Stimulated activated CD8-positive, alpha-beta memory T cell treated with anti-CD3 and anti-CD28 coated beads, Interleukin-12 subunit alpha, Interleukin-12 subunit beta, amount 100 ng/mL, for 1 hour (primary cell): ENCODE measurements around the gene UBQLN1.

ENCODE experiments used
- DNase-seq: peaks from one replicate; pipeline ENCODE4 v3.0.0-alpha.2; 2020; ENCODE audit warnings: low read depth

The UBQLN1 gene

DNA sequence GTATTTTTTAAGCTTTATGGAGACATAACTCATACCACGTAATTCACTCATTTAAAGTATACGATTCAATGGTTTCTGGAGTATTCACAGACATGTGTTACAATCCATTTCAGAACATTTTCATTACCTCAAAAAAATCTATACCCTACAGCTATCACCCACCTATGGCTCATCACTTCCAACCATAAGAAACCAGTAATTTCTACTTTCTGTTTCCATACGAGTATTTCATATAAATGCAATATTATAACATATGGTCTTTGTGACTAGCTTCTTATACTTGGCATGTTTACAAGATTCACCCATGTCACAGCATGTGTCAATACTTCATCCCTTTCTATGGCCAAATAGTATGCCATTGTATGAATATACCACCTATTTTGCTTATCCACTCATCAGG is 18.8 kb downstream of the UBQLN1 start:
- DNase-seq = no peak

DNA sequence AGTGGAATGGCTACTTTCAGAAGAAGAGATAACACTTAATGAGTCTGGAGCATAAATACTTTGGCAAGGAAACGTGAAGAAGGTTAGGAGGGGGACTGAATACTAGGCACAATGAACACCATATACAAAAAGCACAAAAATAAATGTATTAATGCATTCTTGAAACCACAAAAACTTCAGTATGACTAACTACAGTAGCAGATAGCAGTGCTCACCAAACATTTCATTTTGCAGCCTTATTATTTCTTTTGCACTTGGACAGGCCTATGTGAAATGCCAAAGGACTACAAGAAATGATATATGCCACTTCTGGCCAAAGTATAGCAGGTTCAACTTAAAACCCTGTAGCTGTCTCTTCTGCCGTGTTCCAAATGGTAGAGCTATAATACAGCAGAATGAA is 26.3 kb downstream of the UBQLN1 start:
- DNase-seq = no peak

DNA sequence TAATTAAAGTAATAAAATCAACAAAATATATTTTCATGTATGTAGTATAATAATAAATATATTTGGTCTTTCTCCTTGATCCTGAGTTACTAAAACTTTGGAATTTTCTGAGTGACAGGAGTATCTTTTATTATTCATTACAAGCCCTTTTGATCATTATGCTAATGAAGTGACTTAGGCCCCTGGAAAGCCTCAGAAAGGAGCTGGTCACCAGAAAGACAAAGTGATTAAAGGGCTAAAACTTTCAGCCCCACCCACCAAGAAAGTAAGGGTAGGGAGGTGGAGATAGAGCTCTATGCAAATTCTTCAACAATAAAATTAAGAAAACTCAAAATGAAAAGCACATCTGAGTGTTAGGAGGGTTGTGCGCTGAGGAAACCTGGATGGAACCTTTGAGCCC is 27.5 kb downstream of the UBQLN1 start:
- DNase-seq = no peak

- no peak for DNase-seq
Observed at GRCh38 chr9:83677596-83677995, 30.2 kb downstream of the UBQLN1 start.

DNA sequence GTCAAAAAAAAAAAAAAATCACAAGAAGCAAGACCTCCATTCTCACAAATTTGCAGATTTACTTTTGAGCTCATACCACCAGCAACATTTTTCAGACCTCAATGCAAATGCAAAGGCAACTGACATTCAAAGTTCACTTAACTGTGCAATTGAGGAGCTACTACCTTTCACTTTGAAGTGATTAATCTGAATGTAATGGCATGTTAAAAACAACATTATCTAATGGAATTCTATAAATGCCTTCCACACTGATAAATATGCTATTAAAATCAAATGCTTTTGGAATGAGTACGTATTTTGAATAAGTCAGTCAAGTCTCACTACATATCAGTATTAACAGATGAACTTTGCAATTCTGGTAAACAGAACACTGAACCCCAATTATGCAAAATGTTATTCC is 32.3 kb downstream of the UBQLN1 start:
- no peak for DNase-seq

DNA sequence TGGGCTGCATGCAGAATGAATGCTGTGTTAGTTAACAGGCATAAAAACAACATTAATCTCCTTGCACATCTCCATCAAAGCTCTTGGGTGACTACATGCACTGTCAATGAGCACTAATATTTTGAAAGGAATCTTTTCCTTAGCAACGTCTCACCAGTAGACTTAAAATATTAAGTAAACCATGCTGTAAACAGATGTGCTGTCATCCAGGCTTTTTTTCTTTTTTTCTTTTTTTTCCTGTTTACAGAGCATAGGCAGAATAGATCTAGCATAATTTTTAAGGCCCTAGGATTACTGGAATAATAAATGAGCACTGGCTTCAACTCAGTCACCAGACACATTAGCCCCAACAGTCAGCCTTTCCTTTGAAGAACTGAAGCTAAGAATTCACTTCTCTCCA is 36.3 kb downstream of the UBQLN1 start:
- DNase-seq = no peak

DNA sequence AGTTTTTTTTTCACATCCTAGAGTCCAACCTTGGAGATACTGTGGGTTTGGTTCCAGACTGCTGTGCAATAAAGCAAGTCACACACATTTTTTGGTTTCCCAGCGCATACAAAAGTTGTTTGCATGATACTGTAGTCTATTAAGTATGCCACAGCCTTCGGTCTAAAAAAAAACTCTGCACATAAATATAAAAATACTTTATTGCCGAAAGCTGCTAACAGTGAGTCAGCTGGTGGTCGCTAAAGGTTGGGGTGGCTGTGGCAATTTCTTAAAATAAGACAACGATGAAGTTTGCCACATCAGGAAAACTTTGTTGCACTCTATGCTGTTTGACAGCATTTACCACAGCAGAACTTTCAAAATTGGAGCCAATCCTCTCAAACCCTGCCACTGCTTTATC is 37.4 kb downstream of the UBQLN1 start:
- DNase-seq = no peak

DNA sequence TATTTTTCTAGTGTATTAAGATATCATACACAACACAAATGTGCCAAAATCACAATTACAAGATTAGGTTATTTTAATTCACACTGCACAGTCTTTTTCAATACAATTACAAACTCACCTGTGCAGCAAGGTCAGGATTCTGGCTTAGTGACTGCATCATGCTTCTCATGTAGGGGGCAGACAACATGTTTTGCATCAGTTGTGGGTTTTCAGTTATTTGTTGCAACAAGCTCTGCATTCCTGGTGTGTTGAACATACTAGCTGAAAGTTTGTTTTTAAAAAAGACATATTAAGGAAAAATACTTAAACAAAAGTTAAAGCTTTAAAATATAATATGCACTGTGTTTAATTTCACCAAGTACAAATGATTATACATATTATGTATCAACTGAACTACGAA is 38.7 kb downstream of the UBQLN1 start:
- DNase-seq = no peak

DNA sequence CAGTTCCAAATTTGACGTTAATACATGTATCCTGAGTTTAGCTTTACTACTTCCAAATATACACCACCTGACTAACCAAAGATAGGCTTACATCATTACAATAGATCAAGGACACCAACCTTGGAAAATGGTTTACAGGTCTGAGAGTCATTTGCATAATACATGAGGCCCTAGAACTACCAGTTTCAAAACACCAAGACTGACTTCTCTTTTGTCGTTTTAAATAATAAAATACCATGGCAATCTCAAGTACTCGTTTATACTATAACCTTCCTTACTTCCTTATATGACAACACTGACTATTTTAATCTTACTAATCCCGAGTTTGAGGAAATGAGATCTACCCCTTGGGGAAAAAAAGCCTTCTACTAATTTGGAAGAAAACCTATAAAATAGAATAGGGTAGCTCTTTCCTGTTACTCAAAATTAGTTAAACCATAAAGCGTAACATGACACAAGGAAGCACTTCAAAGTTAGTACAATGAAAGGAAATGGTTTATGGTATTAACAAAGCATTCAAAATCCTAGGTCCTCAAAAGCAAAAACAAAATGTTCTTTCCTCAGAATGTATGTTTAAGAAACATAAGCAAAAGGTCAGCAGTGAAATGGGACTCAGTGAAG is 42.1 kb downstream of the UBQLN1 start:
- DNase-seq = no peak

DNA sequence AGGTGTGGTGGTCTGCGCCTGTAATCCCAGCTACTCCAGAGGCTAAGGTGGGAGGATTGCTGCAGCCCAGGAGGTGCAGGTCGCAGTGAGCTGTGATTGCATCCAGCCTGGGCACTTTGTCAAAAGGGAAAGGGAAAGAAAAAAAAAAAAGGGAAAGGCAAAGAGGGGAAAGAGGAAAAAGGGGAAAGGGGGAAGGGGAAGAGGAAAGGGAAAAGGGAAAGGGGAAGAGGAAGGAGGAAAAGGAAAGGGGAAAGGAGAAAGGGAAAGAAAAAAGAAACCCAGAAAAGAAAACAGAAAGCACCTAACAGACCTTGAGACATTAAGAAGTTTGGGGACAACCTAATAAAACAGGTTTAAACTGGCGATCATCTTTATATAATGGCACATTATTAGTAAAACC is 44.8 kb downstream of the UBQLN1 start:
- no peak for DNase-seq

DNA sequence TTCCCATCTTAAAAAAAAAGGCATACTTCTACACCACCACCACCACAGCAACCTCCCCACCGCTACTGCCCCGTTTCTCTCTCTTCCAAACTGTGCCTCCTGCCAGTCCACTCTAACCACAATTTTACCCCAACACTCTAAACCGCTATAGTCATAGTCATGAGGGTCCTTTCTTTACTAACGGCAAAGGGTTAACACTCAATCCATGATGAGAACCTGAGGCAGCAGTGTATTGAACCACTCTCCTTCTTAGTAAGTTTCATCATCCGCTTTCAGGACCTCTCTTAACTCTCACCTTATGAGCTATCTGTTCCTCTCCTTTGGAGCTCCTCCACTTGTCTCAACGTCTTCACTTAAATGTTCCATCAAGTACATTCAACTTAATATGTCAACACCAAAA is 50.8 kb downstream of the UBQLN1 start:
- DNase-seq = no peak

GRCh38 chr9:83656032-83656680 is 51.6 kb downstream of the UBQLN1 start:
- no peak for DNase-seq

DNA sequence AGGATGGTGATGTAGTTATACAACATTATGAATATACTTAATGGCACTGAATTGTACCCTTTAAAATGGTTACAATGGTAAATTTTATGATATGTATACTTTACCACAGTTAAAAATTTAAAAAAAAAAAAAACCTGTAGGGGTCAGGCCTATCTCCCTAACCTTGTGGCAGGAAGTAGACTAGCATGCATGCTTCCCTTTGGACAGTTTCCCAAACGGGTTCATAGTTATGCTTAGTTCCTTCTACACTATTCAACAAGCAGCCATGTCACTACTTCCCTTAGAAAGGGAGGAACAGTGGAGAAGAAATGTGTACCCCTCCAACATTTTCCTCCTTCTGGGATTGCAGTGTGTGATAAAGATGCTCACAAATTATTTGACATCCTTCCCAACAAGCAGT is 52.3 kb downstream of the UBQLN1 start:
- DNase-seq = no peak

- DNase-seq = no peak
Observed at GRCh38 chr9:83652433-83652832, 55.3 kb downstream of the UBQLN1 start.

DNA sequence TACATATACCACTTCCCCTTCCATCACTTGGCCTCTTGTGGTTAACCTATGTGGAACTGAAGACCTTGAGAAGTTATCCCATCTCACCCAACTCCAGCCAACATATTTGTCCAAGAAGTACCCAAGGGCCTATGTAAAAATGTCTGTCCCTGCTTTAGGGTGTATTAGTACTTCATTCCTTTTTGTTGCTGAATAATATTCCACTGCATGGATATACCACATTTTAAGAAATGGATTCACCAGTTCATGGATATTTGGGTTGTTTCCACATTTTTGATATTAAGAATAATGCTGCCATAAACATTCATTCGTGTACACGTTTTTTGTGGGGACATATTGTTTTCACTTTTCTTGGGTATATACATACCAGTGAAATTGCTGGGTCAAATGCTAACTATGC is 56.2 kb downstream of the UBQLN1 start:
- no peak for DNase-seq

DNA sequence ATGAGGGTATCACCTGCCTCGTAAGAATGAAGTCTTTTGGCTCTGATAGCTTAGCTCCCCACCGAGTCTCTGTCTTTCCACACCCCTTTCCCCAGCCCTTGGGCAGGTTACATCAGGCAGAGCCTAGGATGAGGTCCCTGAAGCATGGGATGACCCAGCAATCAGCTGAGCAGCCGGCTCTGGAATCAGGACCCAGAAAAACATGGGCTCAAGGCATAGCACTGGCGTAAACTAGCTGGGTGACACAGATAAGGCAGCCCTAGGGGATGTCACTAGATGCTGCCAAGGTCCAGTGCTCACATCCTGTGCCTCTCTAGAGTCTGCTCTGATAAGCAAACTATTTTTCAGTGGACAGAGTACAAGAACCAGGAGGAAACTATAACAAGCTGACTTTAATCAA is 58.2 kb downstream of the UBQLN1 start:
- DNase-seq = no peak

DNA sequence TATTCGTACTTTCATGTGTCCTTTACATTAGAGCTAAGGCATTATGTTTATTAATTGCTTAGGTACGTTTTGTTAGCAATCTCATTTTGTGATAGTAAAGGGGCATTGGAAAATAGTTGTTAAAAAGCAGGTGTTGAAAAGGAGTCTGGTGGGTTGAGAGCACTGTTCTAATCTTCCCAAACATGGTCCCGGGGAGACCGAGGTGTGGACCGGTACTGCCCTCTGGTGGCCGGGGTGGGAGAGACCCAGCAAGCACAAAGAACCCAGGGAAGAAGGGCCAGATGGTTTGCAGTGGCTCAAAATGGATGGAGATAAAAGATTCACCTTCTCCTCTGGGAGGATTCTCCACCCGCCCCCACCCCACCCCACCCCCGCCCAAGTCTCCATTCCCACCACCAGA is 58.7 kb downstream of the UBQLN1 start:
- peak; percentile 53 for DNase-seq

DNA sequence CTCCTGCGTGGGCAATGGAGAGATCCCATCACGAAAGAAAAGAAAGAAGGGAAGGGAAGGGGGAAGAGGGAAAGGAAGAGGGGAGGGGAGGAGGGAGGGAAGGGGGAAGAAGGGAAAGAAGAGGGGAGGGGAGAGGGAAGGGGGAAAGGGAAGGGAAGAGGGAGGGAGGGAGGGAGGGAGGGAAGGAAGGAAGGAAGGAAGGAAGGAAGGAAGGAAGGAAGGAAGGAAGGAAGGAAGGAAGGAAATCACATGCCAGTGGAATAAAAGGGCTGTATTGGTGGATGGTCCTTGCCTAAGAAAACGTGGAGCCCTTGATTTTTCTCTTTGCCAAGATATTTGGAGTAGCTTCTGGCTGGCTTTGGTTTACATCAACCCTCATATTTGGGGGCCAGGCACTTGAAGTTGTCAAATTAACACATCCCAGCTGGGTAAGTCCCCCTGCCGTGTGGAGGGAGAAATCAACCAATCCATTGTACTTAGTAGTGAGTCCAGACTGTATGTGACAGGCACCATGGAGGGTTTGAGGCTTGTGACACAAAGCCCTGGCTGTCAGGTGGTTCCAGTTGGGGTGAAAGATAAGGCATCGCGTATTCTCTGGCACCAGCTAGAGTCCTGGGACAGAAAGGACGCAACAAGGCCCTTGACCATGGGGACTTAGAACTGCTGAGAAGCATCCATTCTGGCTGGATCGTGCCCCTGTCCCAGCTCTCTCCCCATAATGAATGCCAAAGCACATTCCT is 61.1 kb downstream of the UBQLN1 start:
- no peak for DNase-seq

DNA sequence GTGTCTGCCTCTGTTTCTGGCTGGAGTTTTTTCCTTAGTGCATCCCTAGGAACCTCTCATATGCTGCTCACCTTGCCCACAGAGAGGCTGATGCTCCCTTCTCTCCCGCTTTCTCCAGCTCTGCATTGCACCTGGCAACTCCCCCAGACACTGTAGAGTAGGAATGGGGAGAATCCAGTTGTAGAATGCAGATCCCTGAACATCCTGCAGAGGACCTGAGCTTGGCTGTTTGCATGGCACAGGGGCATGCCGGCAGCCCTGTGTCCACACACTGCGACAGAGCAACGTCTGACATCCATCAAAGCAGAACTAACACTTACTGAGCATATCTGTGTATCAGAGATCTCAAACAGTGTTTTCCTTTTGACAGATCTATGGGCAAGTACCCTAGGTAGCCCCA is 65.0 kb downstream of the UBQLN1 start:
- DNase-seq = no peak

DNA sequence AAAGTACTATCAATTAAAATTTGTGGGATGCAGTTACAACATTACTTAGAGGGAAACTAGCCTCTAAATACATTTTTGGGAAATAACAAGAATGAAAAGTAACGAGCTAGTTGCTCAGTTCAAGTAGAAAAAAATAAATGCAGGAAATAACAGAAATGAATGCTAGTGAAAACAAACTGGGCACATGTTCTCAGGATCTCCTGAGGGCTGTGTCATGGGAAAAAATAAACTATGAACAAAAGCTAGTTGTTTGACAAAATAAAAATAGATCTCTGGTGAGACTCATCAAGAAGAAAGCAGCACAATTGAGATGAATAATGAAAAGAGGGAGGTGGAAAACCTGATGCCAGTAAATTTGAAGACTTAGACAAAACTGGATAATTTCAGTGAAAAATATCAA is 68.5 kb downstream of the UBQLN1 start:
- no peak for DNase-seq

GRCh38 chr9:83637389-83637788 is 70.4 kb downstream of the UBQLN1 start:
- no peak for DNase-seq

DNA sequence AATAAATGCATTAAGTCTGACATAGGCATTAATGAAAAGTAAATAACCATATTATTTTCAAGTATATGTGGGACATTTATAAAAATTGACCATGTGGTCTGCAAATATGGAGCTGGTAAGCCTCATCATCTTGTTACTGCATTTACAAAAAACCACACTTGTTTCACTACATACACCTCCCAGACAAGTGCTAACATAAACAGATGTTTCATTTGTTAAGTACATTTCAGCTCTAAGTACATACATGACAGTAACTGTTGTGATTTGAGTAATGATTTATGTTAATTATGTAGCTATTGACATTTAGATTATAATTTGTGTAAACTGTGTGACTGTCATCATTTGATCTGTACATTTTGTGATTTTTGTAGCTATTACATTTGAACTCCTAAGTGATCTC is 70.9 kb downstream of the UBQLN1 start:
- no peak for DNase-seq

DNA sequence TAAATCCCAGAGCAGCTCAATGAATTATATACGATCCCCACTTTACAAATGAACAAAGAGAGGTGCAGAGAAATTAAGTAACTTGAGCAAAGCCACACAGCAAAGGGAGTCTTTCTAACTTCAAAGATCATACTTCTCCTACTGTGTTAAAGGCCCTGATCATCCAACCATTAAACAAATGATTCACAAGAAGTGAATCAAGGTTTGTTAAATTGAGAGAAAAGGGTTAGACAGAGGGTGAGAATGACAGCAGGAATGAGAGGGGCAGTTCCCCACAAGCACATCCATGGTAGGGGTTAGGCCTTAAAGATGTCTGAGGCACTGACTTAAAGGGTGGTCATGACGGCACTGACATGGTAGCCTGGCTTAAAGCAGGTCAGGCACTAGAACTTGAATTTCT is 74.1 kb downstream of the UBQLN1 start:
- DNase-seq = no peak

DNA sequence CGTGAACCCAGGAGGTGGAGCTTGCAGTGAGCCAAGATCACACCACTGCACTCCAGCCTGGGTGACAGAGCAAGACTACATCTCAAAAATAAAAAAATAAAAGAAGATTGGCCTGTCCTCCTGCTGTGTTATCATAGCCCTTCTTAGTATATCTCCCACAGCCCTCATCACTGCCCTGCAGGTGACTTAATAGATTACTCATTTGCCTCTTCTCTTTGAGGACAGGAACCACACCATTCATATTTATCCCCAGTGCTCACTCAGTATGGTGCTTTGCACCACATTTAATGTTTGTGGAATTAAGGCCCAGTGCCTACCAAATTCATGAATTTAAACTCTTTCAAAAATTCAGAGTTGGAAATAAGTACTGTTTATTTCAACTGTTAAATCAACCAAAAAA is 74.5 kb downstream of the UBQLN1 start:
- DNase-seq = no peak
